Stomach (tissue), 4 donors: Measurements from ENCODE around the gene INSYN2B.

Experiments
- CTCF ChIP-seq, 7 experiments: fragments of 450-650 bp in 4 of 7; fragments of 200-600 bp in 3 of 7; sonication (generic) in 3 of 7; IDR thresholded peaks; one replicate each; pipeline ENCODE4 v1.5.1; 2016 to 2019; ENCODE audit warnings: antibody characterized with exemption in 7 of 7, control low read depth in 2 of 7, mild to moderate bottlenecking in 1 of 7
- EP300 ChIP-seq: sonication (generic); formaldehyde crosslinking; IDR thresholded peaks from one replicate; pipeline ENCODE4 v1.6.1; 2017; ENCODE audit warnings: antibody characterized with exemption
- POLR2A ChIP-seq, 4 donors: fragments of 450-650 bp; IDR thresholded peaks; one replicate each; pipeline ENCODE4 v1.6.1; 2016; ENCODE audit warnings: antibody characterized with exemption in 4 of 4, control low read depth in 2 of 4, mild to moderate bottlenecking in 1 of 4, moderate library complexity in 1 of 4
- POLR2AphosphoS5 ChIP-seq, 3 donors: sonication (generic); formaldehyde crosslinking; IDR thresholded peaks; one replicate each; pipeline ENCODE4 v1.6.1; 2016; ENCODE audit warnings: antibody characterized with exemption in 3 of 3

- TF ChIP-seq CTCF (IDR thresholded peaks at IDR 0.05) (no peak), EP300 (no peak), POLR2A (IDR thresholded peaks at IDR 0.05) (no peak), POLR2AphosphoS5 (IDR thresholded peaks at IDR 0.05) (no peak)
Observed at GRCh38 chr5:169944922-169945680, 35.2 kb downstream of the INSYN2B start.
